CD4-positive, alpha-beta T cell (primary cell): Measurements from ENCODE around the gene TMEM215. TPM values are rescaled to one million over a fixed set of nuclear protein-coding genes. Genes with fewer than 3 reads are reported as not detected.

Experiments used
- ATAC-seq: fragments of 200-7000 bp; cut with Tn5 transposase; one replicate; pipeline ENCODE4 v1.10.0; 2022; ENCODE audit warnings: mild to moderate bottlenecking; ENCODE audit not compliant: poor library complexity
- CTCF ChIA-PET: fragments of 350-600 bp; sonication (Branson Sonifier 250); formaldehyde crosslinking; loops from one replicate; lab custom pipeline; 2021; ENCODE audit warnings: antibody characterized with exemption, inconsistent platforms; lab: Charles Lee
- POLR2A ChIA-PET: fragments of 350-600 bp; sonication (Branson Sonifier 250); formaldehyde crosslinking; loops from one replicate; lab custom pipeline; 2021; ENCODE audit warnings: antibody characterized with exemption, inconsistent platforms; lab: Charles Lee
- DNase-seq, 14 experiments: peaks; one replicate each; pipeline ENCODE4 v3.0.0-alpha.2; 2013 to 2020; ENCODE audit warnings: mixed read lengths in 2 of 14
- H3K27ac ChIP-seq, 2 donors: one replicate each; pipeline versions ENCODE4 v1.5.1 to v1.7.0; 2013; ENCODE audit warnings: low read length in 2 of 2, low read depth in 1 of 2, mild to moderate bottlenecking in 1 of 2
- H3K27me3 ChIP-seq, 2 experiments: 1 replicate in 1 of 2; 2 replicates in 1 of 2; pipeline versions ENCODE4 v1.6.1 to v1.7.0; 2013; ENCODE audit warnings: low read length in 2 of 2, control low read depth in 1 of 2, mild to moderate bottlenecking in 1 of 2, moderate library complexity in 1 of 2; ENCODE audit not compliant: insufficient read depth in 2 of 2, control insufficient read depth in 1 of 2
- H3K36me3 ChIP-seq: one replicate; pipeline ENCODE4 v1.6.1; 2013; ENCODE audit warnings: low read length, control low read depth; ENCODE audit not compliant: insufficient read depth
- H3K4me1 ChIP-seq: one replicate; pipeline ENCODE4 v1.6.1; 2013; ENCODE audit warnings: low read length, control low read depth; ENCODE audit not compliant: insufficient read depth
- H3K4me3 ChIP-seq: one replicate; pipeline ENCODE4 v1.5.1; 2013; ENCODE audit warnings: mild to moderate bottlenecking, low read length, moderate library complexity
- H3K9me3 ChIP-seq, 2 experiments: 1 replicate in 1 of 2; 2 replicates in 1 of 2; pipeline versions ENCODE4 v1.6.1 to v1.7.0; 2013; ENCODE audit warnings: low read length in 2 of 2, mild to moderate bottlenecking in 2 of 2, control low read depth in 1 of 2, moderate library complexity in 1 of 2; ENCODE audit not compliant: control insufficient read depth in 1 of 2, insufficient read depth in 1 of 2
- H3K27ac Mint-ChIP-seq: one replicate; pipeline ENCODE4 v1.8.0; 2020; ENCODE audit warnings: mixed read lengths
- H3K27me3 Mint-ChIP-seq: one replicate; pipeline ENCODE4 v1.8.0; 2021; ENCODE audit warnings: mixed read lengths
- H3K36me3 Mint-ChIP-seq: one replicate; pipeline ENCODE4 v1.8.0; 2021; ENCODE audit warnings: low read depth, mixed read lengths
- H3K4me1 Mint-ChIP-seq: one replicate; pipeline ENCODE4 v1.8.0; 2021; ENCODE audit warnings: low read depth, mixed read lengths
- H3K4me3 Mint-ChIP-seq: one replicate; pipeline ENCODE4 v1.8.0; 2020; ENCODE audit warnings: mild to moderate bottlenecking, mixed read lengths
- H3K9me3 Mint-ChIP-seq: one replicate; pipeline ENCODE4 v1.8.0; 2020; ENCODE audit warnings: mixed read lengths
- intact Hi-C, 2 experiments: fragments of 100-400 bp; cut with DNase I in 1 of 2; cut with micrococcal nuclease in 1 of 2; formaldehyde crosslinking; loops; one replicate each; pipeline versions ENCODE4 v1.15.1 to v1.9.0; 2023 to 2025; cut with DNase I, micrococcal nuclease
- total RNA-seq, 174 experiments: library from RNA in 2 of 174; stranded (reverse) in 2 of 174; gene quantifications; one replicate each; pipeline ENCODE4 v1.2.3 and lab custom pipeline; 2021 to 2026
- TF ChIP-seq, protein P1 (sequence below): fragments of 200-600 bp; IDR thresholded peaks from one replicate; pipeline ENCODE4 v1.8.0; 2022; ENCODE audit warnings: antibody characterized with exemption, mild to moderate bottlenecking

TMEM215 gene
- total RNA-seq, 2 experiments from 2014 or later, result not detected

DNA sequence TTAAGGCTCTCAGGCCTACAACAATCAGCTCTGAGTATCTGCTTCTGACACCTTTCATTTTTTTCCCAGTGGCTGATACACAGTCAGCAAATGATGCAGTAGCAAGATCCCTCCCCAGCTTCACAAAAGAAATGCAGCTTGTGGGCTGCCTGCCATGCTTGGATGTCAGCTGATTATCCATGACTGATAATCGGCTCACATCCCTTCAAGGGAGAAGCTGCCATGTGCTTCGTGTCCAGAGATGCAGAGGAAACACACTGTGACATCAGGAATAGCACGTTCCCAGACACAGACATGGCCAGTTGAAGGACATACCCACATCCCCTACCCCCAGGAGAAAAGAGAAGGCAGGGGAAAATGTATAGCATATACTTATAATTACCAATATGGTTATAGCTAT is 27.9 kb downstream of the TMEM215 start:
- Mint-ChIP-seq H3K27me3 (peaks cover 24% of the 10 kb centered on the region), H3K36me3 (no peaks in the 10 kb centered on the region), H3K27ac (no peak overlapping the region), H3K9me3 (peaks cover 16% of the 10 kb centered on the region), H3K4me1 (no peaks in the 10 kb centered on the region), H3K4me3 (no peak overlapping the region)
- intact Hi-C loops, result no loop called here
- CTCF ChIA-PET, result no interaction called here
- ATAC-seq, result no peak
- Histone ChIP-seq H3K36me3 (no peaks in the 10 kb centered on the region), H3K9me3 (peaks cover 0 to 8% of the 10 kb centered on the region in 2 experiments), H3K27me3 (no peaks in the 10 kb centered on the region), H3K4me1 (no peaks in the 10 kb centered on the region), H3K4me3 (no peak overlapping the region), H3K27ac (no peak overlapping the region)
- no peak for DNase-seq
- POLR2A ChIA-PET, result no interaction called here
- TF ChIP-seq, protein P1, sequence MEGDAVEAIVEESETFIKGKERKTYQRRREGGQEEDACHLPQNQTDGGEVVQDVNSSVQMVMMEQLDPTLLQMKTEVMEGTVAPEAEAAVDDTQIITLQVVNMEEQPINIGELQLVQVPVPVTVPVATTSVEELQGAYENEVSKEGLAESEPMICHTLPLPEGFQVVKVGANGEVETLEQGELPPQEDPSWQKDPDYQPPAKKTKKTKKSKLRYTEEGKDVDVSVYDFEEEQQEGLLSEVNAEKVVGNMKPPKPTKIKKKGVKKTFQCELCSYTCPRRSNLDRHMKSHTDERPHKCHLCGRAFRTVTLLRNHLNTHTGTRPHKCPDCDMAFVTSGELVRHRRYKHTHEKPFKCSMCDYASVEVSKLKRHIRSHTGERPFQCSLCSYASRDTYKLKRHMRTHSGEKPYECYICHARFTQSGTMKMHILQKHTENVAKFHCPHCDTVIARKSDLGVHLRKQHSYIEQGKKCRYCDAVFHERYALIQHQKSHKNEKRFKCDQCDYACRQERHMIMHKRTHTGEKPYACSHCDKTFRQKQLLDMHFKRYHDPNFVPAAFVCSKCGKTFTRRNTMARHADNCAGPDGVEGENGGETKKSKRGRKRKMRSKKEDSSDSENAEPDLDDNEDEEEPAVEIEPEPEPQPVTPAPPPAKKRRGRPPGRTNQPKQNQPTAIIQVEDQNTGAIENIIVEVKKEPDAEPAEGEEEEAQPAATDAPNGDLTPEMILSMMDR, result no peak

DNA sequence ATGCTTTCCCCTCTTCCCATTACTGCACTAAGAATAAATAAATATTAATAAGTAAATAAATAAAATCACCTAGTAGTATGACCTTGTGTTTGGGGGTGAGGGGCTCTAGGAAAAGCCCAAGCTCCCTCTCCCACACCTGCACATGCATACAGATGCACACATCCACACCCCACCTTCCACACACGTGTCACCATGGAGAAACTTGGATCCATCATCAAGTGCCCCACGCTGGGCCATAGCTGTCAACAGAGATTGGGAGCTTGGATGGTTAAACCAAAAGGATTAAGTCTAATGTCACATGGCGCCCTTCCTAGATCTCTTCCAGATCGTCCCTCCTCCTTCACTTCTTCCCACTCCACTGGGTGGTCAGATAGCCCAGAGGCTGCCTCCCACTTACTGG is 37.0 kb downstream of the TMEM215 start:
- intact Hi-C loops, result no loop called here
- Mint-ChIP-seq H3K9me3 (no peaks in the 10 kb centered on the region), H3K4me3 (no peak overlapping the region), H3K27ac (no peak overlapping the region), H3K27me3 (peaks cover 50% of the 10 kb centered on the region), H3K36me3 (no peaks in the 10 kb centered on the region), H3K4me1 (no peaks in the 10 kb centered on the region)
- H3K9me3 ChIP-seq, result no peaks in the 10 kb centered on the region
- ATAC-seq (no peak), DNase-seq (no peak)
- TF ChIP-seq, protein P1, result no peak
- H3K4me3 ChIP-seq, result no peak overlapping the region
- no peak overlapping the region for H3K27ac ChIP-seq
- ChIA-PET CTCF (no interaction called here), POLR2A (no interaction called here)
- H3K4me1 ChIP-seq, result no peaks in the 10 kb centered on the region
- H3K27me3 ChIP-seq, result peaks cover 0 to 9% of the 10 kb centered on the region in 2 experiments
- no peaks in the 10 kb centered on the region for H3K36me3 ChIP-seq

DNA sequence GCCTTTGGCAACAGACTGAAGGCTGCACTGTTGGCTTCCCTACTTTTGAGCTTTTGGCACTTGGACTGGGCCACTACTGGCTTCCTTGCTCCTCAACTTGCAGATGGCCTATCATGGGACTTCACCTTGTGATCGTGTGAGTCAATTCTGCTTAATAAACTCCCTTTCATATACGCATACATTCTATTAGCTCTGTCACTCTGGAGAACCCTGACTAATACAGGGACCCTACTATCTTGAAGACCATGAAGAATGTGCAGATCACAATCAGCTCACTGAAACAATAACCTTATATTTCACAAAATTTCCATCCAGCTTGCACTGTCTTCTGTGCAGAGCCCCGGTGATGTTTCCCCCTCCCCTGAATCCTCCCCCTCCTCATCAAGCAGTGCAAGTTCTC is 39.8 kb downstream of the TMEM215 start:
- H3K4me1 Mint-ChIP-seq, result no peaks in the 10 kb centered on the region
- CTCF ChIA-PET, result no interaction called here
- H3K4me3 Mint-ChIP-seq, result no peak overlapping the region
- no peaks in the 10 kb centered on the region for H3K9me3 ChIP-seq
- H3K4me3 ChIP-seq, result no peak overlapping the region
- H3K4me1 ChIP-seq, result no peaks in the 10 kb centered on the region
- no peaks in the 10 kb centered on the region for H3K36me3 Mint-ChIP-seq
- DNase-seq, result no peak
- POLR2A ChIA-PET, result no interaction called here
- H3K9me3 Mint-ChIP-seq, result no peaks in the 10 kb centered on the region
- intact Hi-C loops, result no loop called here
- peaks cover 0 to 9% of the 10 kb centered on the region in 2 experiments for H3K27me3 ChIP-seq
- H3K27ac ChIP-seq, result no peak overlapping the region
- no peak overlapping the region for H3K27ac Mint-ChIP-seq
- TF ChIP-seq, protein P1, result no peak
- H3K27me3 Mint-ChIP-seq, result peaks cover 48% of the 10 kb centered on the region
- H3K36me3 ChIP-seq, result no peaks in the 10 kb centered on the region
- no peak for ATAC-seq
